ENCODE measurements around the gene FAM184A.

DNA sequence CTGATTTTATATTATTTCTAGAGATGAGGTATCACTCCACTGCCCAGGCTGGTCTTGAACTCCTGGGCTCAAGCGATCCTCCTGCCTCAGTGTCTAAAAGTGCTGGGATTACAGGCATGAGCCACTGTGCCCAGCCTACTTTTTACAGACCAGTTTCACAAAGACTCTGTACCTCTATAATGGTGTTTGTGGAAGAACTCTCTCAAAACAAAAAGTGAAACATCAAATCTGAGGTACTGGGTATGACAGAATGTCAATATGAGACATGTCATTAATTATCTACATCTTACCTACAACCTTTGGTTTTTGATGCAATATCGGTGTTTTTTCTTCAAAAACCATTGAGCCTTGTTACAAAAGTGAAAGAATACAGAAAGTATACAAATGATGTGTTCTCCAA lies 94.1 kb downstream of the FAM184A start:
- TF ChIP-seq CTCF (IDR thresholded peaks at IDR 0.05): no peak
- TF ChIP-seq POLR2A (IDR thresholded peaks at IDR 0.05): no peak
